ENCODE data around the gene THPO. TPM values are rescaled to one million over a fixed set of nuclear protein-coding genes. Genes with fewer than 3 reads are reported as not detected.

THPO gene
- total RNA-seq: 1 to 10 TPM; 3.9 to 6.0 TPM
- 10 to 100 TPM; 11.9 to 14.4 TPM for polyA plus RNA-seq

DNA sequence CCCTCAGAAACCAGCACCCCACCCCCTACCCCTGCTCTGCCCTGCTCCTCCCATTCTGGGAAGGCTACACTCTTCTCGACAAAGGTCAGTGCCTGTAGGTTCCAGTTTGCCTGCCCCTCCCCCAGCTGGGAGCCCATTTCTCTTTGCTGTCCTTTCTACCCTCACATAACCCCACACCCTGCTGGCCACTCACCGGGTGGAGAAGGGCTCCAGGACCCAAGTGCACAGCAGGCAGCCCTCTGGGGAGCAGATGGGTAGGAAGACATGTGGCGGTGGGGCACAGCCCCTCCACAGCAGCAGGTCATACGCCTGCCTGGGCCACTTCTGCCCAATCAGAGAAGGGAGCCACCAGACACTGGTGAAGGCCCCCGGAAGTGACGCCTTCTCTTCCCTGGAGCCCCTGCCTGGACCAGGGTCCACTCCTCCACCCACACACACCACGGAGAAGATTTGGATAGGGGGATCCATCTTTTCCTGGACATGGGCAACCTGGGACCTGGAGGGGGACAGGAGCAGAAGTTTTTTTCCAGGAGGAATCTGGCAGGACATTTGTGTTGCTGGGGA, at the start of gene THPO:
TSS of gene THPO (minus strand) at position 326 of the 564 bp plus-strand sequence. CDS start 1,948 bp downstream, outside the sequence.
- peak; percentile 71 for DNase-seq (ENCODE audit: low spot score)
- Histone ChIP-seq H3K9me3 (ENCODE audit: control insufficient read depth in 4 of 4, low read length in 3 of 4) (no peaks in the 10 kb centered on the region), H3K9ac (ENCODE audit: low read depth in 1 of 2, low read length in 2 of 2) (peak within 1 kb of the TSS; percentile 73 to 99), H3K27ac (ENCODE audit: low read depth in 1 of 2, low read length in 2 of 2) (peak within 1 kb of the TSS; percentile 94 to 96), H3K4me1 (ENCODE audit: control insufficient read depth in 4 of 4, insufficient read depth in 4 of 4, low read length in 3 of 4) (peaks cover 3 to 27% (median 11%) of the 10 kb centered on the region in 4 donors), H3K36me3 (ENCODE audit: control insufficient read depth in 4 of 4, insufficient read depth in 3 of 4, low read depth in 1 of 4, low read length in 3 of 4) (peaks cover 5 to 27% (median 18%) of the 10 kb centered on the region in 4 donors), H3K27me3 (ENCODE audit: control insufficient read depth in 4 of 4, insufficient read depth in 4 of 4, low read length in 3 of 4) (no peaks in the 10 kb centered on the region), H3K4me3 (ENCODE audit: low read depth in 1 of 3, low read length in 3 of 3) (peak within 1 kb of the TSS; percentile 81 to 98 (median 92))
- 23% methylated on average over 7 of the region's 7 CpGs for WGBS
- TF ChIP-seq, protein P1, sequence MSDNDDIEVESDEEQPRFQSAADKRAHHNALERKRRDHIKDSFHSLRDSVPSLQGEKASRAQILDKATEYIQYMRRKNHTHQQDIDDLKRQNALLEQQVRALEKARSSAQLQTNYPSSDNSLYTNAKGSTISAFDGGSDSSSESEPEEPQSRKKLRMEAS (IDR thresholded peaks at IDR 0.05): peak; percentile 91
- TF ChIP-seq, protein P2, sequence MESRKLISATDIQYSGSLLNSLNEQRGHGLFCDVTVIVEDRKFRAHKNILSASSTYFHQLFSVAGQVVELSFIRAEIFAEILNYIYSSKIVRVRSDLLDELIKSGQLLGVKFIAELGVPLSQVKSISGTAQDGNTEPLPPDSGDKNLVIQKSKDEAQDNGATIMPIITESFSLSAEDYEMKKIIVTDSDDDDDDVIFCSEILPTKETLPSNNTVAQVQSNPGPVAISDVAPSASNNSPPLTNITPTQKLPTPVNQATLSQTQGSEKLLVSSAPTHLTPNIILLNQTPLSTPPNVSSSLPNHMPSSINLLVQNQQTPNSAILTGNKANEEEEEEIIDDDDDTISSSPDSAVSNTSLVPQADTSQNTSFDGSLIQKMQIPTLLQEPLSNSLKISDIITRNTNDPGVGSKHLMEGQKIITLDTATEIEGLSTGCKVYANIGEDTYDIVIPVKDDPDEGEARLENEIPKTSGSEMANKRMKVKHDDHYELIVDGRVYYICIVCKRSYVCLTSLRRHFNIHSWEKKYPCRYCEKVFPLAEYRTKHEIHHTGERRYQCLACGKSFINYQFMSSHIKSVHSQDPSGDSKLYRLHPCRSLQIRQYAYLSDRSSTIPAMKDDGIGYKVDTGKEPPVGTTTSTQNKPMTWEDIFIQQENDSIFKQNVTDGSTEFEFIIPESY (IDR thresholded peaks at IDR 0.05): no peak
- TF ChIP-seq TAF1 (conservative IDR thresholded peaks at IDR 0.05) (peak; percentile 78), NR2F2 (IDR thresholded peaks at IDR 0.05) (peak; percentile 80), SP1 (IDR thresholded peaks at IDR 0.05) (peak; percentile 94), HNF4A (conservative IDR thresholded peaks at IDR 0.05) (peak; percentile 74 to 78), GABPA (IDR thresholded peaks at IDR 0.05 in 1 of 2, conservative IDR thresholded peaks at IDR 0.05 in 1 of 2) (peak; percentile 73 to 92), RAD21 (IDR thresholded peaks at IDR 0.05) (peak; percentile 26), RXRA (IDR thresholded peaks at IDR 0.05) (peak; percentile 95 to 96), JUND (IDR thresholded peaks at IDR 0.05) (peak in 1 of 2 donors; percentile 29), FOXA1 (IDR thresholded peaks at IDR 0.05) (peak; percentile 8), HNF4G (IDR thresholded peaks at IDR 0.05) (no peak), FOXA2 (IDR thresholded peaks at IDR 0.05) (no peak), YY1 (IDR thresholded peaks at IDR 0.05) (peak; percentile 86), EGR1 (IDR thresholded peaks at IDR 0.05; ENCODE audit: low read depth in 2 of 2) (peak; percentile 95 to 99)
- TF ChIP-seq, protein P3, sequence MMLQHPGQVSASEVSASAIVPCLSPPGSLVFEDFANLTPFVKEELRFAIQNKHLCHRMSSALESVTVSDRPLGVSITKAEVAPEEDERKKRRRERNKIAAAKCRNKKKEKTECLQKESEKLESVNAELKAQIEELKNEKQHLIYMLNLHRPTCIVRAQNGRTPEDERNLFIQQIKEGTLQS (IDR thresholded peaks at IDR 0.05): peak; percentile 51
- TF ChIP-seq, protein P4, sequence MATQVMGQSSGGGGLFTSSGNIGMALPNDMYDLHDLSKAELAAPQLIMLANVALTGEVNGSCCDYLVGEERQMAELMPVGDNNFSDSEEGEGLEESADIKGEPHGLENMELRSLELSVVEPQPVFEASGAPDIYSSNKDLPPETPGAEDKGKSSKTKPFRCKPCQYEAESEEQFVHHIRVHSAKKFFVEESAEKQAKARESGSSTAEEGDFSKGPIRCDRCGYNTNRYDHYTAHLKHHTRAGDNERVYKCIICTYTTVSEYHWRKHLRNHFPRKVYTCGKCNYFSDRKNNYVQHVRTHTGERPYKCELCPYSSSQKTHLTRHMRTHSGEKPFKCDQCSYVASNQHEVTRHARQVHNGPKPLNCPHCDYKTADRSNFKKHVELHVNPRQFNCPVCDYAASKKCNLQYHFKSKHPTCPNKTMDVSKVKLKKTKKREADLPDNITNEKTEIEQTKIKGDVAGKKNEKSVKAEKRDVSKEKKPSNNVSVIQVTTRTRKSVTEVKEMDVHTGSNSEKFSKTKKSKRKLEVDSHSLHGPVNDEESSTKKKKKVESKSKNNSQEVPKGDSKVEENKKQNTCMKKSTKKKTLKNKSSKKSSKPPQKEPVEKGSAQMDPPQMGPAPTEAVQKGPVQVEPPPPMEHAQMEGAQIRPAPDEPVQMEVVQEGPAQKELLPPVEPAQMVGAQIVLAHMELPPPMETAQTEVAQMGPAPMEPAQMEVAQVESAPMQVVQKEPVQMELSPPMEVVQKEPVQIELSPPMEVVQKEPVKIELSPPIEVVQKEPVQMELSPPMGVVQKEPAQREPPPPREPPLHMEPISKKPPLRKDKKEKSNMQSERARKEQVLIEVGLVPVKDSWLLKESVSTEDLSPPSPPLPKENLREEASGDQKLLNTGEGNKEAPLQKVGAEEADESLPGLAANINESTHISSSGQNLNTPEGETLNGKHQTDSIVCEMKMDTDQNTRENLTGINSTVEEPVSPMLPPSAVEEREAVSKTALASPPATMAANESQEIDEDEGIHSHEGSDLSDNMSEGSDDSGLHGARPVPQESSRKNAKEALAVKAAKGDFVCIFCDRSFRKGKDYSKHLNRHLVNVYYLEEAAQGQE (IDR thresholded peaks at IDR 0.05): peak; percentile 88
- TF ChIP-seq, protein P5, sequence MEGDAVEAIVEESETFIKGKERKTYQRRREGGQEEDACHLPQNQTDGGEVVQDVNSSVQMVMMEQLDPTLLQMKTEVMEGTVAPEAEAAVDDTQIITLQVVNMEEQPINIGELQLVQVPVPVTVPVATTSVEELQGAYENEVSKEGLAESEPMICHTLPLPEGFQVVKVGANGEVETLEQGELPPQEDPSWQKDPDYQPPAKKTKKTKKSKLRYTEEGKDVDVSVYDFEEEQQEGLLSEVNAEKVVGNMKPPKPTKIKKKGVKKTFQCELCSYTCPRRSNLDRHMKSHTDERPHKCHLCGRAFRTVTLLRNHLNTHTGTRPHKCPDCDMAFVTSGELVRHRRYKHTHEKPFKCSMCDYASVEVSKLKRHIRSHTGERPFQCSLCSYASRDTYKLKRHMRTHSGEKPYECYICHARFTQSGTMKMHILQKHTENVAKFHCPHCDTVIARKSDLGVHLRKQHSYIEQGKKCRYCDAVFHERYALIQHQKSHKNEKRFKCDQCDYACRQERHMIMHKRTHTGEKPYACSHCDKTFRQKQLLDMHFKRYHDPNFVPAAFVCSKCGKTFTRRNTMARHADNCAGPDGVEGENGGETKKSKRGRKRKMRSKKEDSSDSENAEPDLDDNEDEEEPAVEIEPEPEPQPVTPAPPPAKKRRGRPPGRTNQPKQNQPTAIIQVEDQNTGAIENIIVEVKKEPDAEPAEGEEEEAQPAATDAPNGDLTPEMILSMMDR (IDR thresholded peaks at IDR 0.05; ENCODE audit: low read depth, low read length, missing input control): no peak

Measured in liver (tissue), 9 donors.